Lower lobe of right lung (tissue), 2 donors: ENCODE data around the gene BTRC. TPM values are rescaled to one million over a fixed set of nuclear protein-coding genes. Genes with fewer than 3 reads are reported as not detected.
"Not testable (repeated sequence)": the region's sequence is repeated elsewhere in the genome, so short reads cannot be mapped to it uniquely, and the experiment has no call there.

Experiments used
- ATAC-seq, 2 donors: fragments of 200-7000 bp; cut with Tn5 transposase; one replicate each; pipeline ENCODE4 v1.9.1; 2020 to 2022; ENCODE audit warnings: mild to moderate bottlenecking in 2 of 2, moderate library complexity in 2 of 2
- DNase-seq: peaks from one replicate; pipeline ENCODE4 v3.0.0-alpha.2; 2020
- H3K27ac ChIP-seq: fragments of 200-600 bp; one replicate; pipeline ENCODE4 v1.8.0; 2022
- H3K27me3 ChIP-seq: fragments of 200-600 bp; one replicate; pipeline ENCODE4 v1.8.0; 2022; ENCODE audit warnings: low read depth
- H3K36me3 ChIP-seq: fragments of 200-600 bp; one replicate; pipeline ENCODE4 v1.8.0; 2022; ENCODE audit warnings: mild to moderate bottlenecking
- H3K4me1 ChIP-seq: fragments of 200-600 bp; one replicate; pipeline ENCODE4 v1.8.0; 2022
- H3K4me3 ChIP-seq: fragments of 200-600 bp; one replicate; pipeline ENCODE4 v1.8.0; 2022; ENCODE audit warnings: mild to moderate bottlenecking
- H3K9me3 ChIP-seq: fragments of 200-600 bp; one replicate; pipeline ENCODE4 v1.8.0; 2022
- intact Hi-C: fragments of 100-400 bp; cut with DNase I; formaldehyde crosslinking; loops from one replicate; pipeline ENCODE4 v1.11.0; 2022
- total RNA-seq: library from RNA; stranded (reverse); fragmentation: NEBNext Ultra II Directional; extraction: Animal tissue kit (Norgen Biotek cat#: 25700); gene quantifications from one replicate; pipeline ENCODE4 v1.2.1, GENCODE V29; 2021
- TF ChIP-seq, protein P1 (sequence below): fragments of 200-600 bp; IDR thresholded peaks from one replicate; pipeline ENCODE4 v1.8.0; 2022; ENCODE audit warnings: antibody characterized with exemption, mild to moderate bottlenecking
- donor health status: DM: no; HTN: yes; CAD: no; lungs with severe emphysema.

Gene BTRC
- total RNA-seq, 1 donor from 2014 or later: 17.3 TPM

DNA sequence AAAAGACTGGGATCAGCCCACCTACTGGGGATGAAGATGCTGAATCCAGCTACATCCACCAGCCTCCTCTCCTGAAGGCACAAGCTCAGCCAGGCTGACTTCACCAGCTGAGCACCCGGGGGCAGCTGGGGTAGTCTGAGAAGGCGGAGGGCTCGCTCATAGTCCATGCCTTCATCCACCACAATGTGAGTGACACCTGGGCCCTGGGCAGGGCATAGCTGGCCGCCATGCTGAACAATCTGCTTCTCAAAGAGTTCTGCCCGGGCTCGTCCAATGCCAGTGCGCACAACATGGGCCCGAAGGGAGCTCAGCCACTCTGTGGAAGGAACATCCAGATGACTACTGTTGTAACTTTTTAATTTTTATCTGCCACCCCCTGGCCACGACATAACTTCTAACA is 231.9 kb downstream of the BTRC start:
- ATAC-seq (no peak), DNase-seq (no peak)
- Histone ChIP-seq H3K36me3 (peaks cover 44% of the 10 kb centered on the region), H3K27me3 (no peaks in the 10 kb centered on the region), H3K9me3 (no peaks in the 10 kb centered on the region), H3K27ac (no peak overlapping the region), H3K4me1 (peaks cover 27% of the 10 kb centered on the region), H3K4me3 (no peak overlapping the region)
- TF ChIP-seq, protein P1, sequence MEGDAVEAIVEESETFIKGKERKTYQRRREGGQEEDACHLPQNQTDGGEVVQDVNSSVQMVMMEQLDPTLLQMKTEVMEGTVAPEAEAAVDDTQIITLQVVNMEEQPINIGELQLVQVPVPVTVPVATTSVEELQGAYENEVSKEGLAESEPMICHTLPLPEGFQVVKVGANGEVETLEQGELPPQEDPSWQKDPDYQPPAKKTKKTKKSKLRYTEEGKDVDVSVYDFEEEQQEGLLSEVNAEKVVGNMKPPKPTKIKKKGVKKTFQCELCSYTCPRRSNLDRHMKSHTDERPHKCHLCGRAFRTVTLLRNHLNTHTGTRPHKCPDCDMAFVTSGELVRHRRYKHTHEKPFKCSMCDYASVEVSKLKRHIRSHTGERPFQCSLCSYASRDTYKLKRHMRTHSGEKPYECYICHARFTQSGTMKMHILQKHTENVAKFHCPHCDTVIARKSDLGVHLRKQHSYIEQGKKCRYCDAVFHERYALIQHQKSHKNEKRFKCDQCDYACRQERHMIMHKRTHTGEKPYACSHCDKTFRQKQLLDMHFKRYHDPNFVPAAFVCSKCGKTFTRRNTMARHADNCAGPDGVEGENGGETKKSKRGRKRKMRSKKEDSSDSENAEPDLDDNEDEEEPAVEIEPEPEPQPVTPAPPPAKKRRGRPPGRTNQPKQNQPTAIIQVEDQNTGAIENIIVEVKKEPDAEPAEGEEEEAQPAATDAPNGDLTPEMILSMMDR: no peak
- intact Hi-C loops: no loop called here

DNA sequence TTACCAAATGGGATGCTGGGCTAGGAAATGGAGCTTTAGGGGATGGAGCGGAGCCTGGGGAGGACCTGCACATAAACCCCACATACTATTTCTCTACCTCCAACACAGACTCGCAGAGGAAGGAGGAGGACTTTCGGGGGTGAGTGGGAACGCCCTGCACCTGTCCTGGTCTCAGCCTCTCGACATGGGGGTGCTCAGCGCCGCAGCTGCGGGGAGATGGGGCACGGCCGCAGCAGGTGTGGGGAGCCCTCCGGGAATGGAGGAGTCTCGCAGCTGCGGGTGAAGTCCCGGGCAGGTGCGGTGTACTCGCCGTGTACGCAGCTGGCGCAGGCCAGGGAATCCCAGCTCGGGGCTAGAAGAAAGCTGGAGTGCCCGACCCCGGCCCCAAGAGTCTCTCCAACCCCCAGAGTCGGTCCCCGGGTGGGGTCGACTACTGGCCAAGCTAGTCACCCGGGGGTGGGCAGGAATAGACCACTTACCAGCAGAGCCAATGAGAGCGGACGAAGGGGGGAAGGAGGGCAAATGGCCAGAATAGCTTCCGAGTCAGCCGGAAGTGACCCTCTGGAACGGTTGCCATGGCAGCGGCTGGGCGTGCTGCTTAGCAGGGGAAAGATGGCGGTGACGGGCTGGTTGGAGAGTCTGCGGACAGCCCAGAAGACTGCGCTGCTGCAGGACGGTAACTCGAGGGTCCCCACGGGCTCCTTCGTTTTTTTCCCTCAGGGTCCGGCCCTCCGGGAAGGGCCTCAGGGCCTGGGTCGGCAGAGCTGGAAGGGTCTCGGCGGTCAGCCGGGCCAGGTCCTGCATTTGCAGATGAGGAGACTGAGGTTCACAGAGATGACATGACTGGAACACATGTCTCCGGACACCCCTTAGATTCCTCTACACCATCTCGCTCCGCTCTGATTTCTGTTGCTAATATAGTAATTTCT is 234.0 kb downstream of the BTRC start, which contains the start of the genes DPCD and POLL:
Gene DPCD (plus strand): TSS at position 597 of the 929 bp plus-strand sequence. CDS start 16 bp downstream, at position 613.
Gene POLL (minus strand): TSS at position 533 of the 929 bp plus-strand sequence. CDS start 897 bp downstream, outside the sequence.
- Histone ChIP-seq H3K27ac (peak within 1 kb of the TSS; percentile 76), H3K4me1 (peaks cover 32% of the 10 kb centered on the region), H3K36me3 (peaks cover 28% of the 10 kb centered on the region), H3K9me3 (no peaks in the 10 kb centered on the region), H3K4me3 (peak within 1 kb of the TSS; percentile 86), H3K27me3 (no peaks in the 10 kb centered on the region)
- TF ChIP-seq, protein P1: no peak
- ATAC-seq (peak; percentile 94 to 99), DNase-seq (peak; percentile 98)
- intact Hi-C loops: no loop called here

DNA sequence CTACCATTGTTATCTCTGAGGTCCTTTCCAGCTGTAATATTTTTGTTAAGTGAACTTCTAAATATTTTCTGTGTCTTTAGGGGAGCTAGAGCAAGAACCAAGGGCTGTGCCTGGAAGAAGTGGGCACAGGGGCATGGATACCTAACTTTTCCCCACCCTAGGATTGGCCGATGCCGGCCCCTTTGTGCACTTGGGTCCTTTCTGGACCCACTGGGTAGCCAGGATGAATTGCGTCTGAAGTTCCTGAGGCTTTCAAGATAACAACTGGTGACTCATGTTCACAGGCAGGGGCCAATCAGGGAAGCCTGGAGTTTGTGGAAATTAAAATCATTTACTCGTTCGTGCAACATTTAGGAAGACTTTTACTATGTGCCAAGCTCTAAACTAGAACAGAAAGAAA is 234.9 kb downstream of the BTRC start:
- DNase-seq (no peak), ATAC-seq (no peak)
- Histone ChIP-seq H3K4me1 (peaks cover 34% of the 10 kb centered on the region), H3K9me3 (no peaks in the 10 kb centered on the region), H3K27ac (no peak overlapping the region), H3K27me3 (no peaks in the 10 kb centered on the region), H3K4me3 (peak overlapping the region; percentile 86), H3K36me3 (peaks cover 21% of the 10 kb centered on the region)
- intact Hi-C loops: no loop called here
- TF ChIP-seq, protein P1: no peak

DNA sequence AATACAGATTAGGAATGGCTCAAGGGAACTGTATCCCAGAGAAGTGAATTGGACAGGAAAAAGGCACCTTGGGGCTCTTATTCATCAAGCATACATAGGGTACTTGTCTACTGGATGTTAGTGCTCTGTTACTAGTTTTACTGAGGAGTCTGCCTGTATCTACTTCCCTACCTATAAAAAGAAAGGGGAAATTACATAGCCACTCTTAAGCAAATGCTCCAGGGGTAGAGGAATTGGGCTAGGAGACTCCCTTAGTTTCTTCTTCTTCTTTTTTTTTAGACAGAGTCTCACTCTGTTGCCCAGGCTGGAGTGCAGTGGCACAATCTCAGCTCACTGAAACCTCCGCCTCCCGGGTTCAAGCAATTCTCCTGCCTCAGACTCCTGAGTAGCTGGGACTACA is 239.4 kb downstream of the BTRC start:
- H3K36me3 ChIP-seq, H3K9me3 ChIP-seq, H3K27ac ChIP-seq, DNase-seq, intact Hi-C loops, H3K27me3 ChIP-seq, H3K4me3 ChIP-seq: not testable (repeated sequence)
- H3K4me1 ChIP-seq: peaks cover 16% of the 10 kb centered on the region
- peak; percentile 41 to 61 for ATAC-seq

DNA sequence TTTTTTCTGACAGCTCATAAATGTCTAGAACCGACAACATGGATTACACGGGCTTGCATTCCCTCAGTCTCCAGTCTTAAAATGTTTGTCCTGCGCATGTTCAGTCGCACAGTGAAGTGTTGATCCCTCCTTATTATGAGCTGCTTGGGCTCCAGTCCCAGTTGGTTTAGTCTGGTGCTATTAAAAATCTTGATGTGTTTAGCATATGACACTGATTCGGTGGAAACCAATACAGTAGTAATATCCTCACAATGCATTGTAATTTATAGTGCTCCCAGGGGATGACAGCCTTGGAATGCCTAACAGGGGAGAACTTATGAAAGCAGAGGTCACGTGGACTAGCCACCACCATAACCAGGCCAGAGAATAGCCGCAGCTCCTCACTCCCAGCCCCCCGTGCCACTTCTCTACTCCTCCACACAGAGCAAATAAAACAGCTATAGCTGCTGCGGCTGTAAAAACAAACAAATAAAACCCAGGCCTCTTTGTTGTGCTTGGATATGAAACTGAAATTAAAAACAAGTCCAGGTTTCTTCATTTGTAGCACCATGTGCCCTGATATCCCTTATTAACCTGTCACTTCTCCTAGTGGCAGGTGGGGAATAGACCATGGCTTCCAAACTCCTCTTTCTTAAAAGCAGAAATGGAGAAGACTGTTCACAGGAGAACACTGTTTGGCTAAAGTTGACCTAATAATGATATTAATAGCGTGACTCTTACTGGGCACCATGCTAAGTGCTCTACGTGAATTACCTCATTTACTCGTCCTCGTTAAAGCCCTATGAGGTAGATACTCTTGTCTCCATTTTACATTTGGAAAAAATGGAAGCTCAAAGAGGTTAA is 241.8 kb downstream of the BTRC start:
- intact Hi-C loops: no loop called here
- peak; percentile 41 to 46 for ATAC-seq
- peaks cover 8% of the 10 kb centered on the region for H3K4me1 ChIP-seq
- no peak for DNase-seq
- H3K27ac ChIP-seq: no peak overlapping the region
- H3K4me3 ChIP-seq: no peak overlapping the region
- TF ChIP-seq, protein P1: no peak
- no peaks in the 10 kb centered on the region for H3K9me3 ChIP-seq
- H3K27me3 ChIP-seq: no peaks in the 10 kb centered on the region
- no peaks in the 10 kb centered on the region for H3K36me3 ChIP-seq
